ENCODE measurements around the gene ALPG. TPM values are rescaled to one million over a fixed set of nuclear protein-coding genes. Genes with fewer than 3 reads are reported as not detected.
"Not testable (repeated sequence)": the region's sequence is repeated elsewhere in the genome, so short reads cannot be mapped to it uniquely, and the experiment has no call there.

ALPG gene
- total RNA-seq (2014; rRNA removed; shearing (Covaris generic)): not detected in 2 replicates

DNA sequence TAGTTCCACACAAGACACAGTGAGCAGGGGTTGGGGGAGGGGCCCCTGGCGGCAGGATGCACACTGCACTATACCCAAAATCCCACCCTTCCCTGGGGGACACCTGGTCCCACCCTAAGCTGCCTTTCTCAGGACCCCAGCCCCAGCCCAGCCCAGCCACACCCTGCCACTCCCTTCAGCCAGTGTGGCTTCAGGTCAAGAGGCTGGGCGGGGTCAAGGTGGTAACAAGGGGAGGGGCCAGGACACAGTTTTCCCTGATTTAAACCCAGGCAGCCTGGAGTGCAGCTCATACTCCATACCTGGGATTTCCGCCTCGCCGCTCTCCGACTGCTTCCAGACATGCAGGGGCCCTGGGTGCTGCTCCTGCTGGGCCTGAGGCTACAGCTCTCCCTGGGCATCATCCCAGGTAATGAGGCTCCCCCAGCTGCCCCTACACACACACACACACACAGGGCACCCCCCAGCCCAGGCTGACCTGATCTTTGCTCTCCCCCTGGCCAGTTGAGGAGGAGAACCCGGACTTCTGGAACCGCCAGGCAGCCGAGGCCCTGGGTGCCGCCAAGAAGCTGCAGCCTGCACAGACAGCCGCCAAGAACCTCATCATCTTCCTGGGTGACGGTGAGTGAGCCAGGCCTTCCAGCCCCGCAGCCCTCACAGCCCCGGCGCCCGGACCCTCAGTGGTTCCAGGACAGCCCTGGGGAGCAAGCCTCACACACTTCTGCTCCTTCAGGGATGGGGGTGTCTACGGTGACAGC lies at the start of gene ALPG:
TSS of gene ALPG (plus strand) at position 289 of the 755 bp plus-strand sequence. CDS start at position 340, 51 bp downstream.
- no peak within 1 kb of the TSS for H3K27ac ChIP-seq
- H3K27me3 ChIP-seq: peaks cover 8% of the 10 kb centered on the region; the same call in 1 of the 2 replicates
- no peaks in the 10 kb centered on the region for H3K9me3 ChIP-seq (replicated peaks)
- no peak within 1 kb of the TSS for H3K4me3 ChIP-seq
- no peaks in the 10 kb centered on the region for H3K4me1 ChIP-seq
- DNase-seq: no peak
- no peaks in the 10 kb centered on the region for H3K36me3 ChIP-seq

DNA sequence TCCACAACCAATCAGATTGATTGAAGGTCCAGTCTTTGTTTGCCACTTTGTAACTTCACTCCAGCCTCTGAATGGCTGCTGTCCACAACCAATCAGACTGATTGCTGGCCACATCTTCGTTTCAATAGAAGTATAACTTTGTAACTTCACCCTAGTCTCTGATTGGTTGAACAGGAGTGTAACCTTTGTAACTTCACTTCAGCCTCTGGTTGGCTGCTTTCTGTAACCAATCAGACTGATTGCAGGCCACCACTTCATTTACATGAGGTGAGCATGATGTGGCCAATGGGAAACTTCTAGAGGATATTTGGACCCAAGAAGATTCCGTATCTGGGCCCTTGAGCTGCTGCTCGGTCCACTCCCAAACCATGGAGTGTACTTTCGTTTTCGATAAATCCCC lies 45.0 kb upstream of the ALPG start:
- no peaks in the 10 kb centered on the region for H3K27me3 ChIP-seq
- DNase-seq: no peak
- H3K4me3 ChIP-seq: no peak overlapping the region
- no peaks in the 10 kb centered on the region for H3K36me3 ChIP-seq
- peaks cover 4% of the 10 kb centered on the region; the same call in 1 of the 2 replicates for H3K9me3 ChIP-seq (replicated peaks)
- H3K27ac ChIP-seq: no peak overlapping the region
- H3K4me1 ChIP-seq: no peaks in the 10 kb centered on the region

GRCh38 chr2:232362174-232362900 lies 44.3 kb upstream of the ALPG start:
- no peak for DNase-seq
- no peaks in the 10 kb centered on the region for H3K36me3 ChIP-seq
- H3K27ac ChIP-seq: no peak overlapping the region
- H3K9me3 ChIP-seq (replicated peaks): no peaks in the 10 kb centered on the region
- no peaks in the 10 kb centered on the region for H3K4me1 ChIP-seq
- H3K27me3 ChIP-seq: no peaks in the 10 kb centered on the region
- no peak overlapping the region for H3K4me3 ChIP-seq

DNA sequence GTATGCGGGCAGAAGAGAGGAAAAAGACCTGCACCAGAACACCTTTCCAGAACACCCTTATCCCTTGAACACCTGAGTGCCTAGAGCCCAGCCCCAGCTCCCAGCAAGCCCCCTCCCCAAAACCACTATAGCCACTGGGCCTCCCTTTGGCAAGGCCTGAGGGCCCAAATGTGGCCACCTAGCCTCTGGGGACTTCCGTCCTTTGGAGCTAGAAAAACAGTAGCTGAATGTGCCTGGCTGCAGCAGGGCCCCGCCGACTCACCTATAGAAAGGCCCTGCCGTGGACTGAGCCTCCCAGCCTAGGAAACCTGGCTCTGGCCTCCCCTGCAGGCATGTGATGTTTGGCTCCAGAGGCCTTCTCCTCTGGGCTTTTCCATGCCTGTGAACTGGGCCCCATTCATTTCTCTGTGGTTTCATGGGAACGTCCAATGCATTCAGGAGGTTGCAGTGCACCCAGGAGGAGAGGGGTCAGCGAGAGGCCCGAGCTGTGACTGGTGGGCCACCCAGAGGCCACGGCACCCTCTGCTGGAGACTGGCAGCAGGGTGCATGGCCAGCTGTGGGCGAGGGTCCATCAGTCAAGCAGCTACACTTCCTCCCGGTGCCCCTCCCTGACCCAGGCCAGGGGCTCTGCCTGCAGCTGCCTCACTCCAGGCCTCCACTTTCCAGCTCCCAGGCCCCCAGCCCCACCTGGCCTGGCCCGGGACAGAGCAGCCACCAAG lies 43.4 kb upstream of the ALPG start:
- not testable (repeated sequence) for H3K9me3 ChIP-seq (replicated peaks); H3K36me3 ChIP-seq; H3K27me3 ChIP-seq; H3K4me3 ChIP-seq; DNase-seq; H3K27ac ChIP-seq; H3K4me1 ChIP-seq

DNA sequence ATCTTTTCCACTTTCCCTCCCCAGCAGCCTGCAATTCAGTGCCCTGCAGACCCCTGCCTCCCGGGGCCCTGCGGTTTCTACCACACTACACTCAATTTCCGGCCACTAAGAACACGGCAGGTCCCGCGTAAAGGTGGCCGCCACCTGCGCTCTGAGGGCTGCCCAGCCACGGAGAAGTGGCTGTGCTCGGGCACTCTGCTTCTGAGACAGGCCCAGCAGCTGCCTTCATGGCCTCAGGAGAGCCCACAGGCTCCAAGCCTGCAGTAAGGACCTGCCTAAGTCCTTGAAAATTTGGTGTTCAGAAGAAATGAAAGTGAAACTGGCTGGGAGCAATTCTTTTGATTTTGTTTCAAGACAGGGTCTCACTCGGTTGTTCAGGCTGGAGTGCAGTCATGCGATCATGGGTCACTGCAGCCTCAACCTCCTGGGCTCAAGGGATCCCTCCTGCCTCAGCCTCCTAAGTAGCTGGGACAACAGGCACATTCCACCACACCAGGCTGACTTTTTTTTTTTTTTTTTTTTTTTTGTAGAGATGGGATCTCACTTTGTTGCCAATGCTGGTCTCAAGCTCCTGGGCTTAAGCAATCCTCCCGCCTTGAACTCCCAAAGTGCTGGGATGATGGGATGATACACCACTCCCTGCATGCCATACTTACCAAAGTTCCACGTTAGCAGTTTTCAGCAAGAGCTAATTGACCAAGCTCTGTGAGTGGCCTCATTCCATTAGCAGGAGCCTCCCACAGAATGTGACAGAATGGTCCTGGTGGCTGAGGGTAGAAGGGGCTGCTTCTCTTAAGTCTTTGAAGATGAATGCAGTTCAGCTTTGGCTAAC lies 42.6 kb upstream of the ALPG start:
- Histone ChIP-seq H3K36me3 (no peaks in the 10 kb centered on the region), H3K9me3 (replicated peaks) (no peaks in the 10 kb centered on the region), H3K27me3 (no peaks in the 10 kb centered on the region), H3K4me3 (no peak overlapping the region), H3K4me1 (no peaks in the 10 kb centered on the region), H3K27ac (no peak overlapping the region)
- DNase-seq: no peak

GRCh38 chr2:232364806-232365594 lies 41.6 kb upstream of the ALPG start:
- not testable (repeated sequence) for H3K4me3 ChIP-seq; H3K4me1 ChIP-seq; H3K36me3 ChIP-seq; H3K27ac ChIP-seq; DNase-seq; H3K27me3 ChIP-seq; H3K9me3 ChIP-seq (replicated peaks)

GRCh38 chr2:232365621-232366321 lies 40.9 kb upstream of the ALPG start:
- Histone ChIP-seq H3K4me1 (no peaks in the 10 kb centered on the region), H3K4me3 (no peak overlapping the region), H3K9me3 (replicated peaks) (no peaks in the 10 kb centered on the region), H3K27me3 (no peaks in the 10 kb centered on the region), H3K36me3 (no peaks in the 10 kb centered on the region), H3K27ac (no peak overlapping the region)
- peak; percentile 25 to 33 for DNase-seq

DNA sequence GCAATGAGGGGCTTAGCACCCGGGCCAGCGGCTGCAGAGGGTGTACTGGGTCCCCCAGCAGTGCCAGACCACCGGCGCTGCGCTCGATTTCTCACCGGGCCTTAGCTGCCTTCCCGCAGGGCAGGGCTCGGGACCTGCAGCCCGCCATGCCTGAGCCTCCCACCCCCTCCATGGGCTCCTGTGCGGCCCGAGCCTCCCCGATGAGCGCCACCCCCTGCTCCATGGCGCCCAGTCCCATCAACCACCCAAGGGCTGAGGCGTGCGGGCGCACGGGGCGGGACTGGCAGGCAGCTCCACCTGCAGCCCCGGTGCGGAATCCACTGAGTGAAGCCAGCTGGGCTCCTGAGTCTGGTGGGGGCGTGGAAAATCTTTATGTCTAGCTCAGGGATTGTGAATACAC lies 40.2 kb upstream of the ALPG start:
- not testable (repeated sequence) for H3K9me3 ChIP-seq (replicated peaks); H3K4me1 ChIP-seq; H3K27ac ChIP-seq; H3K4me3 ChIP-seq; H3K36me3 ChIP-seq; DNase-seq; H3K27me3 ChIP-seq

GRCh38 chr2:232367016-232367415 lies 39.6 kb upstream of the ALPG start:
- H3K4me1 ChIP-seq: no peaks in the 10 kb centered on the region
- no peaks in the 10 kb centered on the region for H3K36me3 ChIP-seq
- no peak overlapping the region for H3K4me3 ChIP-seq
- H3K9me3 ChIP-seq (replicated peaks): no peaks in the 10 kb centered on the region
- H3K27ac ChIP-seq: no peak overlapping the region
- no peak for DNase-seq
- no peaks in the 10 kb centered on the region for H3K27me3 ChIP-seq

- no peaks in the 10 kb centered on the region for H3K27me3 ChIP-seq
- no peak overlapping the region for H3K4me3 ChIP-seq
- no peaks in the 10 kb centered on the region for H3K4me1 ChIP-seq
- no peak overlapping the region for H3K27ac ChIP-seq
- no peaks in the 10 kb centered on the region for H3K36me3 ChIP-seq
- H3K9me3 ChIP-seq (replicated peaks): no peaks in the 10 kb centered on the region
- peak; percentile 29 to 35 for DNase-seq
Observed at GRCh38 chr2:232367591-232368233, 38.9 kb upstream of the ALPG start.

GRCh38 chr2:232368311-232368731 lies 38.3 kb upstream of the ALPG start:
- Histone ChIP-seq H3K9me3 (replicated peaks) (no peaks in the 10 kb centered on the region), H3K4me3 (no peak overlapping the region), H3K27ac (no peak overlapping the region), H3K27me3 (no peaks in the 10 kb centered on the region), H3K36me3 (no peaks in the 10 kb centered on the region), H3K4me1 (no peaks in the 10 kb centered on the region)
- DNase-seq: no peak

DNA sequence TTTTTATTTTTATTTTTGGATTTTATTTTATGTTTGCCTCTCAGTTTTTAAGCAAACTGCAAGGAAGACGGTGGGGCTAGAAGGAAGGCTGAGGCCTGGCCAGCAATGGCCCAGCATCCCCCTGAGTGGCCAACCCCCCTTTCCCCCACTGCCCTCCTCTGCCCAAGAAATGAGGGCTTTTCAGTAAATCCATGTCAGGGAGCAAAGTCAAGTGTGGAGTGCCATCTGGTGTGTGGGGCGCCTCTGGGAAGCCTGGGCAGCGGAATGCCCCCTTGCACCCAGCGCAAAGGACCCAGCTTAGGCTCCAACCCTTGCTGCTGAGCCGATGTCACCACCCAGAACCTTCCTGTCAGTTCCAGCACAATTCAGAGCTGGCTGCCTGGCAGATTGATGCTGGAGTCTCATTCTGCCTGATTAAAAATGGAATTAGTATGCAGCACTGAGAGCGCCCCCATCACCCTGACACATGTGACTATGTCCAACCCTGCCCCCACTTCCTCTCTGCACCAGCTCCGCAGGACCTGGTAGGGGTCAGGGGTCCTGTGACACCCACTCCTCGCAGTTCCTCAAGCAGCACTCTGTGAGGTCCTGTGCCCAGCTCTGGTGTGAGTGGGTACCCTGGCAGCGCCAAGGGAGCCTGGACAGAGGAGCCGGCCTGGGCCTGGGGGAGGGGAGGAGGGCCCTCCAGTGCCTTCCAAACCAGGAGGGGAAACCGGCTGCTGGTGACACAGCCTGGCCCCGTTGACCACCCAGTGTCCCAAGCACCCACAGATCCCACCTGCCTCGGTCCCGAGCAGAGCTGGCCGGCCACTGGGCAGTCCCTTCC lies 37.3 kb upstream of the ALPG start:
- no peak for DNase-seq
- Histone ChIP-seq H3K9me3 (replicated peaks) (no peaks in the 10 kb centered on the region), H3K27ac (no peak overlapping the region), H3K4me1 (no peaks in the 10 kb centered on the region), H3K27me3 (peaks cover 7% of the 10 kb centered on the region), H3K36me3 (no peaks in the 10 kb centered on the region), H3K4me3 (no peak overlapping the region)

Measured in SJCRH30 (cell line).